ENCODE data around the gene LYSMD2.

Gene LYSMD2

DNA sequence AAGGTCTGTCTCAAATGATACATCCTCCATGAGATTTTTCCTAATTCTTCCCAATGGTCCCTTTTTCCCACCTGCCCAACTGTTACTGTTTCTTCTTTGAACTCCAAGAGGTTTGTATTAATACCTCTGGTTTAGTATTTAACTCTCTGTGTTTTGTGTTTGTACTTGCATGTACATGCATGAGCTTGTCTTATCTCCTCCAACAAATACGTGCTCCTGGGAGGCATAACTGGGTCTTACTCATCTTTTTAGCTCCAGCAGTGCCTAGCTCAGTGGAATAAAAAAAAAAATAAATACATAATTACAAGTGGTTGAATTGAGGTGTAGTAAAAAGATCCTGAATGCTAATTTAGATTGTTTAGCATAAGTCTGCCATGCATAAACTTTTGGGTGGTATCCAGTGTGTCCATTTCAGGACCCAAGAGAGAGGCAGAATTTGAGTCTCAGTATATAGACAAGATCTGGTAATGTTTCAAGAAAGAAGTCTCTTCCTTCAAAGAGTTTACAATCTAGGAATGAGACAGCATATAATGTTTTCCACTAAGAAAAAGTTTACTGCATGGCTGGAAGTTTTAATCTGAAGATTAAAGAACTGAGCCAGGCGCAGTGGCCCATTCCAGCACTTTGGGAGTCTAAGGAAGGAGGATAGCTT lies 1.7 kb upstream of the LYSMD2 start:
- H3K36me3 ChIP-seq (ENCODE audit: control insufficient read depth, low read length) = no peaks in the 10 kb centered on the region
- H4K20me1 ChIP-seq (ENCODE audit: control insufficient read depth, insufficient read depth, low read depth, low read length) = no peaks in the 10 kb centered on the region
- H3K4me1 ChIP-seq (ENCODE audit: control insufficient read depth, low read length) = peaks cover 21% of the 10 kb centered on the region
- no peak overlapping the region for H3K4me3 ChIP-seq (ENCODE audit: low read length)
- H3K4me2 ChIP-seq (ENCODE audit: low read length) = no peak overlapping the region
- H3K27me3 ChIP-seq (ENCODE audit: control insufficient read depth, low read length) = peaks cover 10% of the 10 kb centered on the region
- H3F3A ChIP-seq (ENCODE audit: control insufficient read depth, insufficient read depth) = 0 out of 2 replicates have a peak, but pooled peaks cover 3% of the 10 kb centered on the region
- H3K79me2 ChIP-seq (ENCODE audit: control insufficient read depth, low read length) = no peaks in the 10 kb centered on the region
- no peaks in the 10 kb centered on the region for H3K9me2 ChIP-seq (replicated peaks; ENCODE audit: control insufficient read depth, low read length)
- no peaks in the 10 kb centered on the region for H3K9me3 ChIP-seq (ENCODE audit: control insufficient read depth, insufficient read depth, low read length)
- no peak for TF ChIP-seq CTCF (IDR thresholded peaks at IDR 0.05; ENCODE audit: low read depth, low read length, poor library complexity, severe bottlenecking)
- TF ChIP-seq EZH2phosphoT487 (IDR thresholded peaks at IDR 0.05; ENCODE audit: borderline replicate concordance, low read length) = no peak
- no peak overlapping the region for H3K27ac ChIP-seq (ENCODE audit: low read depth, low read length)

- Histone ChIP-seq H3K79me2 (ENCODE audit: control insufficient read depth, low read length) (no peaks in the 10 kb centered on the region), H4K20me1 (ENCODE audit: control insufficient read depth, insufficient read depth, low read depth, low read length) (no peaks in the 10 kb centered on the region), H3K4me3 (ENCODE audit: low read length) (no peak overlapping the region), H3K9me3 (ENCODE audit: control insufficient read depth, insufficient read depth, low read length) (no peaks in the 10 kb centered on the region), H3K9me2 (replicated peaks; ENCODE audit: control insufficient read depth, low read length) (no peaks in the 10 kb centered on the region), H3F3A (ENCODE audit: control insufficient read depth, insufficient read depth) (0 out of 2 replicates have a peak, but pooled peaks cover 3% of the 10 kb centered on the region), H3K36me3 (ENCODE audit: control insufficient read depth, low read length) (no peaks in the 10 kb centered on the region), H3K27ac (ENCODE audit: low read depth, low read length) (no peak overlapping the region), H3K27me3 (ENCODE audit: control insufficient read depth, low read length) (peaks cover 10% of the 10 kb centered on the region), H3K4me2 (ENCODE audit: low read length) (no peak overlapping the region), H3K4me1 (ENCODE audit: control insufficient read depth, low read length) (peaks cover 21% of the 10 kb centered on the region)
- TF ChIP-seq EZH2phosphoT487 (IDR thresholded peaks at IDR 0.05; ENCODE audit: borderline replicate concordance, low read length) (no peak), CTCF (IDR thresholded peaks at IDR 0.05; ENCODE audit: low read depth, low read length, poor library complexity, severe bottlenecking) (no peak)
Measured at GRCh38 chr15:51738553-51738952, 1.1 kb upstream of the LYSMD2 start.

DNA sequence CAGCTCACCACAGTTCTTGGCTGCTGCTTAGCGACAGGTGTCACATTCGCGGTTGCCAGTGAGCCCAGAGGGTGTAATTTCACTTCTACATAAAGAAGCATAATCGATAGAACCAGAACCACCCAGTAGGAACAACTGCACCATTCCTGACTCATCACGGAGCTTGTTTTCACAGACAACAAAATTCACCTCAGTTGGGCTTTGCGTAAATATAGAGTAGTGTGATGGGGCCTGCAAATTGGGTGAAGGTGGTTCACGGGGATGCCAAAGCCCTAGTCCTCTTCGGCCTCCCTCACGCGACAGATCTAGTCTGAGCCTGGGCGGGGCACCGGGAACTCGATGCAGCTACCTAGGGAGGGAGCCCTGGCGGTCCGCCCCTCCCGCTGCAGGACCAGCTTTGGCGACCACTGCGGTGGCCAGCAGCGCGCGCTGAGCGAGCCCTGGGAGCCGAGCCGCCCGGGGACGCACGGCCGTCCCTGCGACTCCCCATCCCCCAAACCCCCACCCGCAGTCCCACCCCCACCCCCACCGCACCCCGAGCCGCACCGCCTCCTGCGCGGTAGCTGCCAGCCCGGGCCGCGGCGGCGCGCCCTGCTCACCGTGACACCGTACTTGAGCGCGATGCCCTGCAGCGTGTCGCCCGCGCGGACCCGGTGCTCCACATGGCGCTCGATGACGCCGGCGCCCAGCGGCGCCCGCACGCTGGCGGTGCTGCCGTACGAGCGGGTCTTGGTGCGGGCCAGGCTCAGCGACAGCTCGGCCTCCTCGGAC lies 519 bp downstream of the LYSMD2 start:
- TF ChIP-seq CTCF (IDR thresholded peaks at IDR 0.05; ENCODE audit: low read depth, low read length, poor library complexity, severe bottlenecking) = no peak
- TF ChIP-seq EZH2phosphoT487 (IDR thresholded peaks at IDR 0.05; ENCODE audit: borderline replicate concordance, low read length) = no peak
- Histone ChIP-seq H3K27ac (ENCODE audit: low read depth, low read length) (no peak overlapping the region), H4K20me1 (ENCODE audit: control insufficient read depth, insufficient read depth, low read depth, low read length) (no peaks in the 10 kb centered on the region), H3F3A (ENCODE audit: control insufficient read depth, insufficient read depth) (0 out of 2 replicates have a peak, but pooled peaks cover 3% of the 10 kb centered on the region), H3K4me1 (ENCODE audit: control insufficient read depth, low read length) (peaks cover 29% of the 10 kb centered on the region), H3K4me3 (ENCODE audit: low read length) (peak overlapping the region; percentile 76), H3K36me3 (ENCODE audit: control insufficient read depth, low read length) (no peaks in the 10 kb centered on the region), H3K9me2 (replicated peaks; ENCODE audit: control insufficient read depth, low read length) (no peaks in the 10 kb centered on the region), H3K9me3 (ENCODE audit: control insufficient read depth, insufficient read depth, low read length) (no peaks in the 10 kb centered on the region), H3K79me2 (ENCODE audit: control insufficient read depth, low read length) (no peaks in the 10 kb centered on the region), H3K4me2 (ENCODE audit: low read length) (peak overlapping the region; percentile 80), H3K27me3 (ENCODE audit: control insufficient read depth, low read length) (peaks cover 10% of the 10 kb centered on the region)

Measured in DOHH2 (cell line).